RWPE2 (cell line): Measurements from ENCODE around the gene SLC15A4.
A peak's percentile ranks its signal among the peaks of the same experiment; 100 is the strongest.

ENCODE experiments used
- ATAC-seq: fragments of 200-7000 bp; cut with Tn5 transposase; 3 replicates; pipeline ENCODE4 v1.9.1; 2021; ENCODE audit warnings: low read depth
- DNase-seq: peaks from one replicate; pipeline ENCODE4 v3.0.0-alpha.2; 2020; ENCODE audit warnings: low spot score
- H3K27ac ChIP-seq: fragments of 450-650 bp; 2 replicates; pipeline ENCODE4 v1.5.1; 2017; ENCODE audit warnings: mild to moderate bottlenecking; ENCODE audit not compliant: poor library complexity, severe bottlenecking
- H3K27me3 ChIP-seq: fragments of 250-450 bp; sonication (Bioruptor Pico); 2 replicates; pipeline ENCODE4 v1.5.1; 2021; ENCODE audit warnings: mild to moderate bottlenecking, moderate library complexity; ENCODE audit not compliant: insufficient read depth, poor library complexity, severe bottlenecking
- H3K36me3 ChIP-seq: fragments of 250-450 bp; sonication (Bioruptor Pico); 2 replicates; pipeline ENCODE4 v1.5.1; 2020; ENCODE audit warnings: low read depth, mild to moderate bottlenecking, moderate library complexity
- H3K4me1 ChIP-seq: fragments of 250-450 bp; sonication (Bioruptor Pico); 2 replicates; pipeline ENCODE4 v1.5.1; 2021; ENCODE audit warnings: mild to moderate bottlenecking, moderate library complexity; ENCODE audit not compliant: insufficient read depth, poor library complexity, severe bottlenecking
- H3K4me3 ChIP-seq: fragments of 250-450 bp; sonication (Bioruptor Pico); 2 replicates; pipeline ENCODE4 v1.5.1; 2021; ENCODE audit warnings: mild to moderate bottlenecking, moderate library complexity; ENCODE audit not compliant: severe bottlenecking
- H3K9me3 ChIP-seq: fragments of 250-450 bp; sonication (Bioruptor Pico); 2 replicates; pipeline ENCODE4 v1.5.1; 2021; ENCODE audit warnings: mild to moderate bottlenecking, moderate library complexity; ENCODE audit not compliant: severe bottlenecking
- TF ChIP-seq, protein P1 (sequence below): fragments of 450-650 bp; IDR thresholded peaks from one replicate; pipeline ENCODE4 v1.5.1; 2017; ENCODE audit warnings: mild to moderate bottlenecking, moderate library complexity; ENCODE audit not compliant: poor library complexity, severe bottlenecking

Gene SLC15A4

DNA sequence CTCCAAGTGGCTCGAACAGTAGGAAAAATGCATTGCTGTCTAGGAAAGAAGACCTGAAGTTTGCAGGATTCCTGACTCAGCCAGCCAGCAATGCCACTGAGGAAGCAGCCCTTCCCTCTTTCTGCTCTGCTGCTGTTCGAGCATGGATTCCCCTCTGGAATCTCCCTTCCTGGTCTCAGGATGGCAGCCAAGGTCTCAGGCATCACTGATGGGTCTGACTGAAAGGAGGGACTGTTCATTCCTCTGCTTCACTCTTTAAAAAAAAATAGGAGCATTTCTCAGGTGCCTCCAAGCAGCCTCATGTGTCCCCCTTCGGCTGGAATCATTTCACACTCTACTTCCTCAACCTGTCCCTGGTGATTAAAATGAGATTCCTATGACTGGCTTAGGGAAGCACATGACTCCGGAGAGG lies 62.4 kb downstream of the SLC15A4 start:
- DNase-seq (no peak), ATAC-seq (no peak)
- no peak overlapping the region for H3K4me3 ChIP-seq
- no peaks in the 10 kb centered on the region for H3K27me3 ChIP-seq
- no peaks in the 10 kb centered on the region for H3K4me1 ChIP-seq
- no peaks in the 10 kb centered on the region for H3K36me3 ChIP-seq
- H3K9me3 ChIP-seq: no peaks in the 10 kb centered on the region
- no peak overlapping the region for H3K27ac ChIP-seq
- TF ChIP-seq, protein P1, sequence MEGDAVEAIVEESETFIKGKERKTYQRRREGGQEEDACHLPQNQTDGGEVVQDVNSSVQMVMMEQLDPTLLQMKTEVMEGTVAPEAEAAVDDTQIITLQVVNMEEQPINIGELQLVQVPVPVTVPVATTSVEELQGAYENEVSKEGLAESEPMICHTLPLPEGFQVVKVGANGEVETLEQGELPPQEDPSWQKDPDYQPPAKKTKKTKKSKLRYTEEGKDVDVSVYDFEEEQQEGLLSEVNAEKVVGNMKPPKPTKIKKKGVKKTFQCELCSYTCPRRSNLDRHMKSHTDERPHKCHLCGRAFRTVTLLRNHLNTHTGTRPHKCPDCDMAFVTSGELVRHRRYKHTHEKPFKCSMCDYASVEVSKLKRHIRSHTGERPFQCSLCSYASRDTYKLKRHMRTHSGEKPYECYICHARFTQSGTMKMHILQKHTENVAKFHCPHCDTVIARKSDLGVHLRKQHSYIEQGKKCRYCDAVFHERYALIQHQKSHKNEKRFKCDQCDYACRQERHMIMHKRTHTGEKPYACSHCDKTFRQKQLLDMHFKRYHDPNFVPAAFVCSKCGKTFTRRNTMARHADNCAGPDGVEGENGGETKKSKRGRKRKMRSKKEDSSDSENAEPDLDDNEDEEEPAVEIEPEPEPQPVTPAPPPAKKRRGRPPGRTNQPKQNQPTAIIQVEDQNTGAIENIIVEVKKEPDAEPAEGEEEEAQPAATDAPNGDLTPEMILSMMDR: no peak

DNA sequence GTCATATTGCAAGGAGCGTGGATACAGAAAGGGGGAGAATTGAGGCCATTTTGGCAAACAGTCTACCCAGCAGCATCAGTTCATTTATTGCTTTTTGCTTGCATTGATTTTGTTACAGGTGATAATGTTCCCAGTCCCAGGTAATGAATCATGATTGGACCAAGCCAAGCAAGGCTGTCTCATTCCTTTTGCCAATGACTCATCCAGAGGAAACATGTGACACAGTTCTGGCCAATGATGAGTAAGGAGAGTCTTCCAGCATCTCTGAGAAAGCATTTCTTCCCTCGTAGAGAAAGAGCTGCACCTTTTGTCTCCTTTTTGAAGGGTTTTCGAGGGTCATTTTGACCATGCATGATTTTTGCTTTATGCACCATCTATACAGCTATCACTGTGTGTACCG lies 68.2 kb downstream of the SLC15A4 start:
- H3K4me3 ChIP-seq: no peak overlapping the region
- no peaks in the 10 kb centered on the region for H3K27me3 ChIP-seq
- TF ChIP-seq, protein P1: no peak
- H3K36me3 ChIP-seq: no peaks in the 10 kb centered on the region
- no peak overlapping the region for H3K27ac ChIP-seq
- H3K9me3 ChIP-seq: no peaks in the 10 kb centered on the region
- ATAC-seq (no peak), DNase-seq (no peak)
- H3K4me1 ChIP-seq: no peaks in the 10 kb centered on the region

DNA sequence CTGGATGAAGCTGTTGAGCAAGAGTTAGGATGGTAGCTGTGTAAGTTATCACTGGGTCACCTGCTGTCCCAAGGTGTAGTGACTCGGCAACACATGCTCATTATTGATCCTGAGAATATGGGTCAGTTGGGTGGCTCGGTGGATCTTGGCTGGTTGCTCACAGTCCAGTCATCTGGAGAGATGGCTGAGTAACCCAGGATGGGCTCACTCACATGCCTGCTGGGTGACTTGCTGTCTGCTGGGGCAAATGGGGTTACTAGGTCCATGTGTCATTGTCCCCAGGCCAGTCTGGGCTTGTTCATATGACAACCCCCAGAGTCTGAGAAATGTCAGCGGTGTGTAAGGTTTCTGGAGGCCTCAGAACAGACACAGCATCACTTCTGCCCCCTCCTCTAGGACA lies 69.5 kb downstream of the SLC15A4 start:
- no peak for DNase-seq
- H3K36me3 ChIP-seq: no peaks in the 10 kb centered on the region
- H3K4me1 ChIP-seq: no peaks in the 10 kb centered on the region
- no peak overlapping the region for H3K27ac ChIP-seq
- no peak overlapping the region for H3K4me3 ChIP-seq
- H3K9me3 ChIP-seq: no peaks in the 10 kb centered on the region
- peak; percentile 41; the same call in 1 of the 3 replicates for ATAC-seq
- TF ChIP-seq, protein P1: no peak
- H3K27me3 ChIP-seq: no peaks in the 10 kb centered on the region

DNA sequence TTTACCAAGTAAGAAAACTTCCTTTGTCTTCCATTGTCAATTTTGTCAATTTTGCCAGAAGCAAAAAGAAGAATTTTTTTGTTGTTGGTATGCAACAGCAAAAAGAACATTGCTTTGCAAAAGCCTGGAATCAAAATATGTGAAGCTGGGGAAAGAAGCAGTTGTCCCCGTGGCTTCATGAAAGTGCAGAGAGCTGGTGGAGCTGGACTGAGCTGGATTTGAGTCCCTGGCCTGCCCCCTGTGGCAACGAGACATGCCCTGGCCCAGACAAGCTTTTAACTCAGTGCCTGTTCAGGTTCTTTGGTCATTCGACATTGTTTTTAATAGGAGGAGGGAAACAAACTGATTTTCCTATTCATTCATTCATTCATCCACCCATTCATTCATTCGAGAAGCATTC lies 70.3 kb downstream of the SLC15A4 start:
- H3K27me3 ChIP-seq: no peaks in the 10 kb centered on the region

DNA sequence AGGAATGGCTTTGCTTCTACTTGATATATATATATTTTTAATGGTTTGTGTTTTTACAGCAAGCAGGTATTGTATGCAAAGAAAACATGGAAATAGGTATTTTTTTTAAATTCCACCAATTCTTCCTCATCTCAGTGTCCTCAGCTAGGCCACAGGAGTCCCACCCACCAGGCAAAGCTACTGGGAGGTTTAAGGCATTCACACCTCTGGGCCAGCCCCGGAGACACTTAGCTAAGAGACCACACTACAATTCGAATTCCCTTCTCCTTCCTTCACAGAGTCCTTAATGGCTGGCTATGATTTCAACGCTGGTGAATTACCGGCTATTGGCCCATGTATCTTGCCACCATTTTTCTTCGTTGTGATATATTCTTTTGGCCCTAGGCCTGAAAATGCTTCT lies 71.4 kb downstream of the SLC15A4 start:
- no peak overlapping the region for H3K4me3 ChIP-seq
- ATAC-seq (no peak), DNase-seq (no peak)
- H3K36me3 ChIP-seq: no peaks in the 10 kb centered on the region
- no peaks in the 10 kb centered on the region for H3K9me3 ChIP-seq
- H3K4me1 ChIP-seq: no peaks in the 10 kb centered on the region
- no peak overlapping the region for H3K27ac ChIP-seq
- TF ChIP-seq, protein P1: no peak
- no peaks in the 10 kb centered on the region for H3K27me3 ChIP-seq

More for the DNA sequence above, 70.3 kb downstream of the SLC15A4 start:
- no peak overlapping the region for H3K27ac ChIP-seq
- DNase-seq (no peak), ATAC-seq (no peak)
- no peak overlapping the region for H3K4me3 ChIP-seq
- H3K9me3 ChIP-seq: no peaks in the 10 kb centered on the region
- TF ChIP-seq, protein P1: no peak
- no peaks in the 10 kb centered on the region for H3K4me1 ChIP-seq
- H3K36me3 ChIP-seq: no peaks in the 10 kb centered on the region
